Stomach smooth muscle (tissue), 2 donors: ENCODE results near the gene IQCK.

Experiments used
- H3K27ac ChIP-seq: one replicate; pipeline ENCODE4 v1.7.0; 2013; ENCODE audit warnings: mild to moderate bottlenecking, low read length, inconsistent platforms
- H3K27me3 ChIP-seq, 2 donors: one replicate each; pipeline ENCODE4 v1.7.0; 2013; ENCODE audit warnings: low read length in 2 of 2; ENCODE audit not compliant: insufficient read depth in 2 of 2, control insufficient read depth in 1 of 2
- H3K36me3 ChIP-seq, 2 donors: one replicate each; pipeline ENCODE4 v1.7.0; 2013; ENCODE audit warnings: low read length in 2 of 2; ENCODE audit not compliant: control insufficient read depth in 2 of 2, insufficient read depth in 2 of 2
- H3K4me1 ChIP-seq: one replicate; pipeline ENCODE4 v1.7.0; 2013; ENCODE audit warnings: low read length; ENCODE audit not compliant: control insufficient read depth, insufficient read depth
- H3K4me3 ChIP-seq, 2 donors: one replicate each; pipeline ENCODE4 v1.7.0; 2013; ENCODE audit warnings: low read length in 2 of 2
- H3K9ac ChIP-seq, 2 donors: one replicate each; pipeline ENCODE4 v1.7.0; 2013; ENCODE audit warnings: low read length in 2 of 2, mild to moderate bottlenecking in 1 of 2
- H3K9me3 ChIP-seq, 2 donors: one replicate each; pipeline ENCODE4 v1.7.0; 2013; ENCODE audit warnings: low read length in 2 of 2; ENCODE audit not compliant: control insufficient read depth in 2 of 2
- donor health status: healthy.
- donor health status: Pancreatic carcinoma.

The IQCK gene

DNA sequence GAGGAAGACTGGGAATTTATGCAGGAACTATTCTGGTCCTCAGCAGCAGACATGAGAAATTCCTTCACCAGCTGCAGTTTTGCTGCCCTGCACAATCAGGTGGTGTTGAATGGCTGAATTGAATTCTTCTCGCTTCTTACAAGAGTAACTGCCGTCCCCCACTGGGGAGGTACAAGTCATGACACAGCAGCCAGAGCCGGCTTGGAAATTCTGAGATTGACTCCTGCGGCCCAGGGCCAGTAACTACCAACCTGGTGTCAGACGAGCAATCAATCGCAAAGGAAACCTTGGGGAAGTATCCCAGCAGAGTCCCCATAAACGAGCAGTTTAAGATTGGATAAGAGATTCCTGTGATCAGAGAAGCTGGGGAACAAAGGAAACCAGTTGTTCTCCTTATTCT lies 30.8 kb upstream of the IQCK start:
- Histone ChIP-seq H3K4me1 (no peaks in the 10 kb centered on the region), H3K27me3 (no peaks in the 10 kb centered on the region), H3K9me3 (peaks cover 0 to 3% of the 10 kb centered on the region in 2 donors), H3K9ac (no peak overlapping the region), H3K36me3 (peaks cover 33 to 57% of the 10 kb centered on the region in 2 donors), H3K27ac (no peak overlapping the region), H3K4me3 (no peak overlapping the region)

DNA sequence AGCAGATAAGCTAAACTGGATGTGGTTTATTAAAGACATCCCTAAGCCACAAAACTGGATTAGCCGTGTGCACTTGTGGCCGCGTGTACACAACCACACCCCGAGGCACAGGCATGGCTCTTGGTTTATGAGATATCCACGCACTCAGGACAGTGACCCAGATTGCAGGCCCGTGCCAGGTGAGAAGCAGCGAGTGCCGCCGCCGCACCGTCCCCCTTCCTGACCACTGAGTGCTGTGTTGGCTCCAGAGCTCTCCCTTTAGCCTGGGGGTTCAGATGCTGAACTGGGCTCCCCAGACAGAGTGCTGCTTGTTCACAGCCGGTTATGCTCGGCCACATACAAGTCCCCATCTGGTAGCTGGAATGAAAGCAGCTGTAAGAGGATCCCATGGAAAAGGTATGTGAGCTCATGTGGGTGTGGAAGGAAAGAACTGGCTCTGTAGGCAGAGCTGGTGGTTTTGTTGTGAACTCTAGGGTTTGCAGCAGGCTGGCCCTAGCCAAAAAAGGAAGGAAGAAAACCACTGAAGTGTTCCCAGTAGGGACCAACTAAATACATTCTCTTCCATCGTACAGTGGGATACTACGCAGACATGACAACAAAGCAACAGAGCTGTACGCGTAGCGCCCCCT lies 29.6 kb upstream of the IQCK start:
- H3K27ac ChIP-seq, result no peak overlapping the region
- H3K4me3 ChIP-seq, result no peak overlapping the region
- H3K9me3 ChIP-seq, result peaks cover 0 to 3% of the 10 kb centered on the region in 2 donors
- peaks cover 29 to 47% of the 10 kb centered on the region in 2 donors for H3K36me3 ChIP-seq
- H3K4me1 ChIP-seq, result no peaks in the 10 kb centered on the region
- no peak overlapping the region for H3K9ac ChIP-seq
- H3K27me3 ChIP-seq, result no peaks in the 10 kb centered on the region

DNA sequence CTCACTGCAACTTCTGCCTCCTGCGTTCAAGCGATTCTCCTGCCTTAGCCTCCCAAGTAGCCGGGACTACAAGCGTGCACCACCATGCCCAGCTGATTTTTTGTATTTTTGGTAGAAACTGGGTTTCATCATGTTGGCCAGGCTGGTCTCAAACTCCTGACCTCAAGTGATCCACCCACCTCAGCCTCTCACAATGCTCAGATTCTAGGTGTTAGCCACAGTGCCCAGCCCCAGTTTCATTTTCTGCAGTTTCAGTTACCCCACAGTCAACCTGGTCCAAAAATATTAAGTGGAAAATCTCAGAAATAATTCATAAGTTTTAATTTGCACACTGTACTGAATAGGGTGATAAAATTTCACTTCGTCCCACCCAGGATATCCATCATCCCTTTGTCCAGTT lies 28.7 kb upstream of the IQCK start:
- peaks cover 22 to 39% of the 10 kb centered on the region in 2 donors for H3K36me3 ChIP-seq
- no peak overlapping the region for H3K27ac ChIP-seq
- no peak overlapping the region for H3K4me3 ChIP-seq
- H3K4me1 ChIP-seq, result no peaks in the 10 kb centered on the region
- H3K27me3 ChIP-seq, result no peaks in the 10 kb centered on the region
- peaks cover 0 to 3% of the 10 kb centered on the region in 2 donors for H3K9me3 ChIP-seq
- no peak overlapping the region for H3K9ac ChIP-seq

DNA sequence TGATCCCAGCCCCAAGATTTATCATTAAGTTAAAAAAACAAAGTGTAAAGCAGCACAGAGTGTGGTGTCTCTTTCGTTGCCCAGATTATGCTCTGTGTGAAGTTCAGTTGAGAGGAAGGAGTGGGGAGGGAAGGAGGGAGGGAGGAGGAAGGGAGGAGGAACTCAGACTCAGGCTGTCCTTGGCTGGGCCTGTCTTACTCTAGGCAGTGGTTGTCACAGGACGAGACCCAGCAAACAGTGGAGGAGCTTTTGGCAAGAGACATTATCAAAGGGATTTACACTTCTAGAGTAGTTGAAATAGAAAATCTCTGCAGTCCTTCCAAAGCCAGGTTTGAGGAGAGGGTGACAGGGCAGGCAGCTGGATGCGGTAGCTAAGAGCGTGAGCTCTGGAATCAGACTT lies 27.9 kb upstream of the IQCK start:
- H3K36me3 ChIP-seq, result peaks cover 19 to 33% of the 10 kb centered on the region in 2 donors
- H3K4me3 ChIP-seq, result no peak overlapping the region
- no peaks in the 10 kb centered on the region for H3K27me3 ChIP-seq
- peaks cover 0 to 3% of the 10 kb centered on the region in 2 donors for H3K9me3 ChIP-seq
- H3K9ac ChIP-seq, result no peak overlapping the region
- no peaks in the 10 kb centered on the region for H3K4me1 ChIP-seq
- no peak overlapping the region for H3K27ac ChIP-seq

DNA sequence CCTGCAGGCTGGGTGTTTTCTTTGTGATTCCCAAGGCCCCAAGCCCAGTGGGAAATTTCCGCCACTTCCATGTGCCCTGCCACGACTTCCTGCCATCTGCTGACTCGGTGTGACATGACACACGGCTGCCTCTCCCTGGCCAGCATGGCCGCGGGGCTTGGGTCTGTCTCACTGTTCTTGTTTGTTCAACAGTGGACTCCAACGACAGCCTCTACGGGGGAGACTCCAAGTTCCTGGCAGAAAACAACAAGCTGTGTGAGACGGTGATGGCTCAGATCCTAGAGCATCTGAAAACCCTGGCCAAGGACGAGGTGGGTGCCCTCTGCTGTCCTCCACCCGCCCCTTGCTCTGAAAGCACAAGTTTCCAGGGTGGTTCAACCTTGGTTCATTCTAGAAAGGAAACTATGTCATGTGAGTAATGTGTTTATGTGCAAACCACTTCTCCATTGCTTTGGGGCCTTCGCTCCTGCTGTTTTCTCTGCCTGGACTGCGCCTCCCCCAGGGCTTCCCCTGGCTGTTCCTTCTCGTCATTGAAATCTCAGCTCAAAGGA lies 26.8 kb upstream of the IQCK start:
- peaks cover 13 to 26% of the 10 kb centered on the region in 2 donors for H3K36me3 ChIP-seq
- no peaks in the 10 kb centered on the region for H3K27me3 ChIP-seq
- no peak overlapping the region for H3K4me3 ChIP-seq
- peaks cover 3% of the 10 kb centered on the region for H3K4me1 ChIP-seq
- no peaks in the 10 kb centered on the region for H3K9me3 ChIP-seq
- H3K9ac ChIP-seq, result no peak overlapping the region
- no peak overlapping the region for H3K27ac ChIP-seq

GRCh38 chr16:19694989-19695388 lies 23.1 kb upstream of the IQCK start:
- Histone ChIP-seq H3K4me1 (peaks cover 13% of the 10 kb centered on the region), H3K27ac (no peak overlapping the region), H3K4me3 (no peak overlapping the region)

GRCh38 chr16:19696328-19696727 lies 21.7 kb upstream of the IQCK start:
- no peaks in the 10 kb centered on the region for H3K27me3 ChIP-seq
- peaks cover 10 to 17% of the 10 kb centered on the region in 2 donors for H3K36me3 ChIP-seq
- no peaks in the 10 kb centered on the region for H3K9me3 ChIP-seq
- H3K4me3 ChIP-seq, result no peak overlapping the region
- H3K9ac ChIP-seq, result no peak overlapping the region
- peaks cover 16% of the 10 kb centered on the region for H3K4me1 ChIP-seq
- H3K27ac ChIP-seq, result peak overlapping the region; percentile 41

More at GRCh38 chr16:19694989-19695388, 23.1 kb upstream of the IQCK start:
- Histone ChIP-seq H3K9ac (no peak overlapping the region), H3K27me3 (no peaks in the 10 kb centered on the region), H3K9me3 (no peaks in the 10 kb centered on the region), H3K36me3 (peaks cover 12 to 20% of the 10 kb centered on the region in 2 donors)

DNA sequence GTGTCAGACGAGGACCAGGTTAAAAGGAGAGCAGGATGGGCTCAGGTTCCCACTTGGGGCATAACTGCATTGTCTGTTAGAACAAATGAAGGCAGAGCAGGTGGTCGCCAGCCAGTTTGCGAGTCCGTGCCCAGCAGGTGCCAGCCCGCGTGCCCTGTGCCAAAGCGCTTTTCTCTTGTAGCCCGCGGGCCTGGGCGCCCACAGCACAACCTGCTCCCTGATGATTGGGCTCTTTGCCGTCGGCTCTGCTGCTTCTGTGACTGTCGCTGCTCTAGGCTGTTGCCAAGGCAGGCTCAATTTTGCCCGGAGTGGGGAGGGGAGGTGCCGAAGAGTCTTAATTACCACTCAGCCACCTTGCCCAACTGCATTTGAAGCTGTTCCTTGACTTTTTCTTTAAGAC lies 21.1 kb upstream of the IQCK start:
- peaks cover 16% of the 10 kb centered on the region for H3K4me1 ChIP-seq
- no peak overlapping the region for H3K4me3 ChIP-seq
- no peaks in the 10 kb centered on the region for H3K9me3 ChIP-seq
- no peaks in the 10 kb centered on the region for H3K27me3 ChIP-seq
- peaks cover 7 to 14% of the 10 kb centered on the region in 2 donors for H3K36me3 ChIP-seq
- H3K9ac ChIP-seq, result no peak overlapping the region
- H3K27ac ChIP-seq, result peak overlapping the region; percentile 37

DNA sequence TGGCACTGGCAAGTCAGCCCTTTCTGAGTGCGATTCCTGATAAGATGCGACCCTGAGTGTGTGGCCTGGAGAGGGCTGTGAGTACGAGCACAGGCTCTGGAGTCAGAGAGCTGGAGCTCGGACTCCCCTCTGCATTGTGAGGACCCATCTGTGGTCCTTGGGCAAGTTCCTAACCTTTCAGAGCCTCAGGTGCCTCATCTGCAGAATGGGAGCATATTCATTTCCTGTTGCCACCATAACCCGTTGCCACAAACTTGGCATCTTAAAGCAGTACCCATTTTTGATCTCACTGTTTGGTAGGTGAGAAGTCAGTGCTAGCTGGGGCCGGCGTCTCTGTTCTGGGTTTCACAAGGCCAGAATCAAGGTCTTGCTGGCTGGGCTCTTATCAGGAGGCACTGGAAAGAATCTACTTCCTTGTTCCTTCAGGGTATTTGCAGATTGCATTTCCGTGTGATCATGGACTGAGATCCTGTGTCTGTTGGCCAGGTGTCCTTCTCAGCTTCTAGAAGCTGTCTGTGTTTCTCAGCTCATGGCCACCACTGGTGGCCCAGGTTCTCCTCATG lies 20.2 kb upstream of the IQCK start:
- H3K4me1 ChIP-seq, result peaks cover 16% of the 10 kb centered on the region
- no peaks in the 10 kb centered on the region for H3K9me3 ChIP-seq
- H3K36me3 ChIP-seq, result peaks cover 4 to 16% of the 10 kb centered on the region in 2 donors
- no peak overlapping the region for H3K9ac ChIP-seq
- no peak overlapping the region for H3K27ac ChIP-seq
- H3K4me3 ChIP-seq, result no peak overlapping the region
- H3K27me3 ChIP-seq, result no peaks in the 10 kb centered on the region

DNA sequence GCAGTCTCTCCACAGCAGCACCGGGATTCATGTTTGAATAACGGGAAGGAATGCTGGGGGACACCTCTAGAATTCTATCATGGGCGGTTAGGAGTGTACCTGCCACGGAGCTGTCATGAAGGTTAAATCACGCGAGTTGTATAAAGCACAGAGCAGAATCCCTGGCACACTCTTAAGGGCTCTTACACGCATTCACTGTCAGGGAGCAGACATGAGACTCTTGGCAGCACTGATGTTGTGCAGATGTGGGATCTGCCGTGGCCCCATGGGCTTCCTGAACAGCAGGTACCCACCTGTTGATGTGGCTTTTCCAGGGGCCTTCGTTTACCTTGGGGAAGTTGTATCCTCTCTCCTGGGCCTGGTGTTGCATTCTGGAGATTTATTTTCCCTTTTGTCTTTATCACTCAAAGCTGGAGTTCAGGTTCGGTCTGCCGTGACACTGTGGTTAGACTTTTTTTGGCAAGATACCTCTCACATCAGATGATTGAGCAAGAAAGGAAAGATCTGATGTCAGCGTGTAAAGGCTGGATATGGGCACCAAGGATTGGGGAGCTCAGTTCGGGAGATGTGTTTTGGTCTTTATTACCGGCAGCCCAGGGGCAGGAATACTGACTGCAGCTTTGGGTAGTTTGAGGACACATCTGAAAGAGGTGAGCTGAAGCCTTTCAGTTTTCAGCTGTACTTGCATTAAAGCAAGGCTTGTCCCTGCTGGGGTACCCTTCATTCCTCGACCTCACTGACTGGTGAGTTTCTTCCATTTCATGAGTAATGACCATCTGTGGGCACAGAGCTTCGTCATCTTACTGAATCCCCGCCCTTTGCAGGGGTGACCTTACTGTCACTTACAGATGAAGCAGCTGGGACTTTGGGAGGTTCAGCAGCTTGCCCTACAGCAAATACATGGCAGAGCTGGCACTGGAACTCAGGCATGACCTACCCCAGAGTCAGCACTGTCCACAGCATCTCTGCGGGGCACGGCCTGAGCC lies 19.3 kb upstream of the IQCK start:
- H3K27ac ChIP-seq, result no peak overlapping the region
- no peaks in the 10 kb centered on the region for H3K27me3 ChIP-seq
- H3K9me3 ChIP-seq, result no peaks in the 10 kb centered on the region
- no peak overlapping the region for H3K4me3 ChIP-seq
- peaks cover 16% of the 10 kb centered on the region for H3K4me1 ChIP-seq
- H3K36me3 ChIP-seq, result peaks cover 7 to 24% of the 10 kb centered on the region in 2 donors
- no peak overlapping the region for H3K9ac ChIP-seq
